HepG2 (cell line): ENCODE measurements around the gene IGFN1. TPM values are rescaled to one million over a fixed set of nuclear protein-coding genes. Genes with fewer than 3 reads are reported as not detected.

Experiments
- AHDC1 ChIP-seq: sonication (generic); formaldehyde crosslinking; IDR thresholded peaks from 2 replicates; pipeline ENCODE4 v1.5.1; 2020; ENCODE audit warnings: mild to moderate bottlenecking, missing genetic modification reagents, borderline replicate concordance
- CC2D1A ChIP-seq: sonication (generic); formaldehyde crosslinking; IDR thresholded peaks from 2 replicates; pipeline ENCODE4 v1.8.1; 2023; ENCODE audit warnings: mild to moderate bottlenecking, missing genetic modification reagents
- GPBP1L1 ChIP-seq: sonication (generic); formaldehyde crosslinking; IDR thresholded peaks from 2 replicates; pipeline ENCODE4 v1.5.0; 2020; ENCODE audit warnings: mild to moderate bottlenecking, missing genetic modification reagents
- RBFOX2 ChIP-seq: fragments of 200-400 bp; formaldehyde crosslinking; IDR thresholded peaks from 2 replicates; pipeline ENCODE4 v1.6.1; 2017; ENCODE audit warnings: low read depth, mild to moderate bottlenecking, low read length
- TBX3 ChIP-seq: fragments of 450-650 bp; IDR thresholded peaks from 2 replicates; pipeline ENCODE4 v1.6.1; 2017; ENCODE audit warnings: antibody characterized with exemption, mild to moderate bottlenecking, inconsistent platforms, borderline replicate concordance
- THYN1 ChIP-seq: sonication (generic); formaldehyde crosslinking; IDR thresholded peaks from 2 replicates; pipeline ENCODE4 v1.8.1; 2023; ENCODE audit warnings: low read depth, mild to moderate bottlenecking, moderate library complexity, missing genetic modification reagents, borderline replicate concordance
- ZBTB7B ChIP-seq: sonication (generic); formaldehyde crosslinking; IDR thresholded peaks from 2 replicates; pipeline ENCODE4 v1.4.0; 2020; ENCODE audit warnings: missing genetic modification reagents
- ZFYVE20 ChIP-seq: sonication (generic); formaldehyde crosslinking; IDR thresholded peaks from 2 replicates; pipeline ENCODE4 v1.8.0; 2023; ENCODE audit warnings: low read depth, mild to moderate bottlenecking, moderate library complexity, missing genetic modification reagents, borderline replicate concordance
- ZIK1 ChIP-seq: sonication (generic); formaldehyde crosslinking; IDR thresholded peaks from 2 replicates; pipeline ENCODE4 v1.5.0; 2020; ENCODE audit warnings: mild to moderate bottlenecking, low read depth, missing genetic modification reagents, borderline replicate concordance
- ZNF282 ChIP-seq: fragments of 450-650 bp; IDR thresholded peaks from 2 replicates; pipeline ENCODE4 v1.6.1; 2018; ENCODE audit not compliant: partially characterized antibody
- ZNF552 ChIP-seq: sonication (generic); formaldehyde crosslinking; IDR thresholded peaks from 2 replicates; pipeline ENCODE4 v1.9.0; 2022; ENCODE audit warnings: missing genetic modification reagents, mild to moderate bottlenecking, borderline replicate concordance
- ZNF558 ChIP-seq: sonication (generic); formaldehyde crosslinking; IDR thresholded peaks from 2 replicates; pipeline ENCODE4 v1.9.0; 2022; ENCODE audit warnings: mild to moderate bottlenecking, missing genetic modification reagents, borderline replicate concordance
- ZNF609 ChIP-seq: sonication (generic); formaldehyde crosslinking; IDR thresholded peaks from 2 replicates; pipeline ENCODE4 v1.4.0; 2020; ENCODE audit warnings: mild to moderate bottlenecking, missing genetic modification reagents, borderline replicate concordance
- polyA plus RNA-seq, 8 experiments: library from polyadenylated mRNA; depleted of rRNA in 3 of 8; stranded (reverse) in 7 of 8; unstranded in 1 of 8; fragments of >200 nt; fragmentation: Illumina TruSeq in 4 of 8; extraction: Trizol in 4 of 8; gene quantifications; 2 replicates each; pipeline versions ENCODE4 v1.2.1 to v1.2.3, GENCODE V29; 2011 to 2016; ENCODE audit warnings: low read depth in 4 of 8, missing spikeins in 1 of 8, mixed read lengths in 1 of 8; ENCODE audit not compliant: insufficient read depth in 1 of 8
- total RNA-seq, 5 experiments: library from RNA; depleted of rRNA; stranded (reverse); fragments of >200 nt; fragmentation: Illumina TruSeq; extraction: Trizol; gene quantifications; 2 replicates each; pipeline ENCODE4 v1.2.3, GENCODE V29; 2016; ENCODE audit warnings: low read depth in 1 of 5

IGFN1 gene
- total and polyA plus RNA-seq, 2 of the 13 experiments (the other 11 are each of a cell fraction or from before 2014, with no cell fraction given) = 0.04 to 0.05 TPM

- TF ChIP-seq GPBP1L1 (CRISPR knock-in tag) (no peak), ZIK1 (CRISPR knock-in tag) (no peak), ZBTB7B (CRISPR knock-in tag) (no peak), THYN1 (CRISPR knock-in tag) (no peak), ZNF558 (CRISPR knock-in tag) (no peak), TBX3 (no peak), RBFOX2 (no peak), ZNF552 (no peak), ZFYVE20 (CRISPR knock-in tag) (no peak), CC2D1A (no peak), ZNF609 (CRISPR knock-in tag) (no peak), ZNF282 (no peak), AHDC1 (CRISPR knock-in tag) (no peak)
- TF ChIP-seq, all 625 proteins: peak for 0
These were observed 54.5 kb downstream of the IGFN1 start (continued) for GRCh38 chr1:201245082-201245481.
